Caco-2 (cell line): ENCODE results near the gene CD63. TPM values are rescaled to one million over a fixed set of nuclear protein-coding genes. Genes with fewer than 3 reads are reported as not detected.

Experiments
- BruUV-seq: library from RNA; stranded (reverse); fragments of 400-500 nt; replicated peaks from 2 replicates; lab custom pipeline; 2021; lab: Mats Ljungman, UMichigan
- CTCF ChIA-PET: fragments of 300-600 bp; sonication (Branson Sonifier 250); formaldehyde crosslinking; loops from one replicate; lab custom pipeline; 2022; ENCODE audit warnings: antibody characterized with exemption; lab: Charles Lee
- POLR2A ChIA-PET: fragments of 300-600 bp; sonication (Branson Sonifier 250); formaldehyde crosslinking; loops from one replicate; lab custom pipeline; 2022; ENCODE audit warnings: antibody characterized with exemption; lab: Charles Lee
- DNase-seq, 2 experiments: peaks; one replicate each; pipeline versions ENCODE4 v3.0.0 to v3.0.0-alpha.2; 2020 to 2022
- H3K27me3 ChIP-seq: replicated peaks from 2 replicates; pipeline ENCODE4 v1.6.0; 2011; ENCODE audit warnings: low read length; ENCODE audit not compliant: control insufficient read depth, insufficient read depth
- H3K36me3 ChIP-seq: 2 replicates; pipeline ENCODE4 v1.5.1; 2011; ENCODE audit warnings: low read length; ENCODE audit not compliant: control insufficient read depth, insufficient read depth
- H3K4me1 ChIP-seq: fragments of 250-450 bp; sonication (Bioruptor Pico); 2 replicates; pipeline ENCODE4 v1.5.1; 2020; ENCODE audit warnings: mild to moderate bottlenecking
- H3K4me3 ChIP-seq: 2 replicates; pipeline ENCODE4 v1.5.1; 2011; ENCODE audit warnings: low read depth, mild to moderate bottlenecking, control low read depth, low read length
- H3K9me3 ChIP-seq: fragments of 250-450 bp; sonication (Bioruptor Pico); 2 replicates; pipeline ENCODE4 v1.5.1; 2020; ENCODE audit warnings: mild to moderate bottlenecking, moderate library complexity
- H3K27ac Mint-ChIP-seq: one replicate; pipeline ENCODE4 v1.8.0; 2022; ENCODE audit warnings: mixed read lengths; ENCODE audit not compliant: unreplicated experiment
- H3K27me3 Mint-ChIP-seq: one replicate; pipeline ENCODE4 v1.8.0; 2022; ENCODE audit warnings: mixed read lengths; ENCODE audit not compliant: insufficient read depth, unreplicated experiment
- H3K36me3 Mint-ChIP-seq: one replicate; pipeline ENCODE4 v1.8.0; 2022; ENCODE audit warnings: mild to moderate bottlenecking, mixed read lengths; ENCODE audit not compliant: insufficient read depth, unreplicated experiment
- H3K4me1 Mint-ChIP-seq: one replicate; pipeline ENCODE4 v1.8.0; 2022; ENCODE audit warnings: low read depth, mixed read lengths; ENCODE audit not compliant: unreplicated experiment
- H3K4me3 Mint-ChIP-seq: one replicate; pipeline ENCODE4 v1.8.0; 2022; ENCODE audit warnings: mild to moderate bottlenecking, moderate library complexity, mixed read lengths; ENCODE audit not compliant: unreplicated experiment
- H3K9me3 Mint-ChIP-seq: one replicate; pipeline ENCODE4 v1.8.0; 2022; ENCODE audit warnings: mixed read lengths; ENCODE audit not compliant: unreplicated experiment
- intact Hi-C: fragments of 100-400 bp; cut with micrococcal nuclease; formaldehyde crosslinking; loops from one replicate; pipeline ENCODE4 v1.10.0; 2022; ENCODE audit not compliant: unreplicated experiment
- total RNA-seq: library from RNA; stranded (reverse); gene quantifications from 2 replicates; pipeline ENCODE4 v1.2.3, GENCODE V29; 2022
- TF ChIP-seq, protein P1 (sequence below), 2 experiments: fragments of 200-600 bp in 1 of 2; IDR thresholded peaks; 1 replicate in 1 of 2; 2 replicates in 1 of 2; pipeline versions ENCODE4 v1.5.1 to v1.8.0; 2011 to 2022; ENCODE audit warnings: antibody characterized with exemption in 1 of 2, control low read depth in 1 of 2, inconsistent platforms in 1 of 2, low read depth in 1 of 2, low read length in 1 of 2, mild to moderate bottlenecking in 1 of 2, moderate library complexity in 1 of 2; ENCODE audit not compliant: insufficient read depth in 1 of 2, severe bottlenecking in 1 of 2, unreplicated experiment in 1 of 2

CD63 gene
- total RNA-seq, 1 experiment from 2014 or later, result 947 TPM

- intact Hi-C loops, result loop anchor here (2.0 to 10.0 kb wide), 2 partner anchors 44 to 370 kb away; partner anchors contain the start of genes RPL41 and ZC3H10
- CTCF ChIA-PET, result interaction anchor here (1.1 to 2.0 kb wide), 4 partner anchors 34 to 183 kb away, joined by 3 to 6 read pairs (median 4); partner anchors contain the start of gene PYM1
- POLR2A ChIA-PET, result interaction anchor here (0.6 kb wide), 2 partner anchors 72 to 250 kb away, joined by 4 to 5 read pairs; no protein-coding TSS in a partner anchor
These were observed 15.7 kb upstream of the CD63 start for GRCh38 chr12:55744340-55745030.

DNA sequence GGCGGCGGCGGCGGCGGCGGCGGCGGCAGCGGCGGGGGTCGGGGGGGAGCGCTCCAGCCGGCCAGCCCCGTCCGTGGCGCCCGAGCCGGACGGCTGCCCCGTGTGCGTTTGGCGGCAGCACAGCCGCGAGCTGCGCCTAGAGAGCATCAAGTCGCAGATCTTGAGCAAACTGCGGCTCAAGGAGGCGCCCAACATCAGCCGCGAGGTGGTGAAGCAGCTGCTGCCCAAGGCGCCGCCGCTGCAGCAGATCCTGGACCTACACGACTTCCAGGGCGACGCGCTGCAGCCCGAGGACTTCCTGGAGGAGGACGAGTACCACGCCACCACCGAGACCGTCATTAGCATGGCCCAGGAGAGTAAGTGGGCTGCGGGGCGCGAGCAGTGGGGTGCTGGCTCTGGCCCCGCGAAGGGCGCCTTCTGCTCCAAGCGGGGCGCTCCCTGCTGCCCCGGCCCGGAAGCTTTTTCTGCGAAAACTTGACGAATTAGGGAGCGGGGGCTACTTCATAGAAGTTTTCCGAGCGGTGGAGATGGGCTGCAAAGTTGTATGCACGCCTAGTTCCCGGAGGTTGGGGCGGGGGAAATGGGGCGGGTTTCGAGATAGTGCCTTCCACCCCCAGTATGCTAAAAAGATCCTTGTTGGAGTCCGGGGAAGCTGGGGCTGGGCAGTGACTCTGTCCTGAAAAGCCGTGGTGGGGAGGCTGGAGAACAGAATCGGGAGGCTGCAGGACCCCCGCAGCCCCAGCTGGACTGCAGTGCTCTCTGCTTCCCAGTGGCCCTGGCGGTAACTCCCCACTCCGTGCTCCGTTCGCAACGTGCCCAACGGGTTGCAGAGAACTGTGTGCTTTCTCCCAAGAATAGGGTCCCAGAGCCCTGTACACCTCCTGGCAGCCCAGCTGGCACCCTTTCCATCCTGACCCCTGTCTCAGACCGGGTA lies 14.9 kb upstream of the CD63 start:
- H3K27ac Mint-ChIP-seq, result no peak overlapping the region
- intact Hi-C loops, result loop anchor here (1.0 to 10.0 kb wide), 4 partner anchors 45 to 371 kb away; partner anchors contain the start of genes RPL41, RPS26 and ZC3H10

More at GRCh38 chr12:55744340-55745030, 15.7 kb upstream of the CD63 start:
- Histone ChIP-seq H3K27me3 (no peaks in the 10 kb centered on the region), H3K4me1 (peaks cover 14% of the 10 kb centered on the region), H3K36me3 (no peaks in the 10 kb centered on the region), H3K9me3 (no peaks in the 10 kb centered on the region), H3K4me3 (peak overlapping the region; percentile 88)
- H3K27me3 Mint-ChIP-seq, result no peaks in the 10 kb centered on the region
- H3K9me3 Mint-ChIP-seq, result no peaks in the 10 kb centered on the region
- H3K27ac Mint-ChIP-seq, result no peak overlapping the region
- no peak for DNase-seq
- H3K36me3 Mint-ChIP-seq, result peaks cover 7% of the 10 kb centered on the region
- H3K4me1 Mint-ChIP-seq, result peaks cover 21% of the 10 kb centered on the region
- no TSS peak for BruUV-seq
- TF ChIP-seq, protein P1, sequence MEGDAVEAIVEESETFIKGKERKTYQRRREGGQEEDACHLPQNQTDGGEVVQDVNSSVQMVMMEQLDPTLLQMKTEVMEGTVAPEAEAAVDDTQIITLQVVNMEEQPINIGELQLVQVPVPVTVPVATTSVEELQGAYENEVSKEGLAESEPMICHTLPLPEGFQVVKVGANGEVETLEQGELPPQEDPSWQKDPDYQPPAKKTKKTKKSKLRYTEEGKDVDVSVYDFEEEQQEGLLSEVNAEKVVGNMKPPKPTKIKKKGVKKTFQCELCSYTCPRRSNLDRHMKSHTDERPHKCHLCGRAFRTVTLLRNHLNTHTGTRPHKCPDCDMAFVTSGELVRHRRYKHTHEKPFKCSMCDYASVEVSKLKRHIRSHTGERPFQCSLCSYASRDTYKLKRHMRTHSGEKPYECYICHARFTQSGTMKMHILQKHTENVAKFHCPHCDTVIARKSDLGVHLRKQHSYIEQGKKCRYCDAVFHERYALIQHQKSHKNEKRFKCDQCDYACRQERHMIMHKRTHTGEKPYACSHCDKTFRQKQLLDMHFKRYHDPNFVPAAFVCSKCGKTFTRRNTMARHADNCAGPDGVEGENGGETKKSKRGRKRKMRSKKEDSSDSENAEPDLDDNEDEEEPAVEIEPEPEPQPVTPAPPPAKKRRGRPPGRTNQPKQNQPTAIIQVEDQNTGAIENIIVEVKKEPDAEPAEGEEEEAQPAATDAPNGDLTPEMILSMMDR (IDR thresholded peaks at IDR 0.05; ENCODE audit: insufficient read depth in 1 of 2, low read depth in 1 of 2, low read length in 1 of 2, severe bottlenecking in 1 of 2, unreplicated experiment in 1 of 2), result no peak
- peak overlapping the region; percentile 80 for H3K4me3 Mint-ChIP-seq

More for the DNA sequence above, 14.9 kb upstream of the CD63 start:
- Mint-ChIP-seq H3K27me3 (no peaks in the 10 kb centered on the region), H3K4me3 (peak overlapping the region; percentile 80), H3K4me1 (peaks cover 21% of the 10 kb centered on the region), H3K9me3 (no peaks in the 10 kb centered on the region), H3K36me3 (peaks cover 7% of the 10 kb centered on the region)
- ChIA-PET CTCF (interaction anchor here (0.8 to 2.0 kb wide), 4 partner anchors 35 to 184 kb away, joined by 3 to 6 read pairs (median 4); partner anchors contain the start of gene PYM1), POLR2A (interaction anchor here (0.6 to 0.7 kb wide), 3 partner anchors 73 to 250 kb away, joined by 4 to 5 read pairs (median 4); partner anchors contain the start of gene DNAJC14)
- H3K4me3 ChIP-seq, result peak overlapping the region; percentile 88
- DNase-seq, result peak; percentile 68 to 69
- TF ChIP-seq, protein P1 (IDR thresholded peaks at IDR 0.05; ENCODE audit: insufficient read depth in 1 of 2, low read depth in 1 of 2, low read length in 1 of 2, severe bottlenecking in 1 of 2, unreplicated experiment in 1 of 2), result no peak
- H3K9me3 ChIP-seq, result no peaks in the 10 kb centered on the region
- H3K27me3 ChIP-seq, result no peaks in the 10 kb centered on the region
- peaks cover 17% of the 10 kb centered on the region for H3K4me1 ChIP-seq
- TSS peak; percentile 42 for BruUV-seq
- H3K36me3 ChIP-seq, result no peaks in the 10 kb centered on the region
